H9 (cell line): ENCODE data around the gene NKAIN2. TPM values are rescaled to one million over a fixed set of nuclear protein-coding genes. Genes with fewer than 3 reads are reported as not detected.

ENCODE experiments used
- DNase-seq: peaks from one replicate; pipeline ENCODE4 v3.0.0-alpha.2; 2017
- H2AFZ ChIP-seq: one replicate; pipeline ENCODE4 v1.6.1; 2013; ENCODE audit warnings: mild to moderate bottlenecking, low read length, control low read depth, moderate library complexity
- H2AK5ac ChIP-seq: 2 replicates; pipeline ENCODE4 v1.6.1; 2013; ENCODE audit warnings: low read length, control low read depth, mixed read lengths; ENCODE audit not compliant: insufficient read length
- H2BK120ac ChIP-seq: one replicate; pipeline ENCODE4 v1.6.1; 2013; ENCODE audit warnings: low read depth, mild to moderate bottlenecking, low read length, control low read depth, inconsistent platforms; ENCODE audit not compliant: poor library complexity, severe bottlenecking
- H2BK12ac ChIP-seq: 2 replicates; pipeline ENCODE4 v1.6.1; 2013; ENCODE audit warnings: low read length, control low read depth, mixed read lengths, low read depth; ENCODE audit not compliant: insufficient read length
- H2BK15ac ChIP-seq: 2 replicates; pipeline ENCODE4 v1.6.1; 2013; ENCODE audit warnings: low read depth, low read length, control low read depth
- H2BK20ac ChIP-seq: one replicate; pipeline ENCODE4 v1.6.1; 2013; ENCODE audit warnings: low read depth, mild to moderate bottlenecking, low read length, control low read depth, inconsistent platforms; ENCODE audit not compliant: poor library complexity, severe bottlenecking
- H2BK5ac ChIP-seq: 2 replicates; pipeline ENCODE4 v1.6.1; 2013; ENCODE audit warnings: low read length, control low read depth, mixed read lengths; ENCODE audit not compliant: insufficient read length
- H3K14ac ChIP-seq: 2 replicates; pipeline ENCODE4 v1.6.1; 2013; ENCODE audit warnings: low read length, control low read depth; ENCODE audit not compliant: insufficient read depth
- H3K18ac ChIP-seq: 2 replicates; pipeline ENCODE4 v1.6.1; 2013; ENCODE audit warnings: low read depth, mild to moderate bottlenecking, mixed read lengths, low read length, control low read depth; ENCODE audit not compliant: insufficient read length
- H3K23ac ChIP-seq: 2 replicates; pipeline ENCODE4 v1.6.1; 2013; ENCODE audit warnings: low read length, control low read depth, mixed read lengths, low read depth; ENCODE audit not compliant: insufficient read length
- H3K23me2 ChIP-seq: 2 replicates; pipeline ENCODE4 v1.6.1; 2013; ENCODE audit warnings: low read depth, mild to moderate bottlenecking, mixed read lengths, low read length, control low read depth; ENCODE audit not compliant: insufficient read length, poor library complexity, severe bottlenecking
- H3K27ac ChIP-seq: 2 replicates; pipeline ENCODE4 v1.5.1; 2013; ENCODE audit warnings: low read length, control low read depth, mixed read lengths, low read depth; ENCODE audit not compliant: insufficient read length
- H3K27me3 ChIP-seq: 2 replicates; pipeline ENCODE4 v1.6.1; 2013; ENCODE audit warnings: low read length, control low read depth, inconsistent platforms; ENCODE audit not compliant: insufficient read depth
- H3K4ac ChIP-seq: 2 replicates; pipeline ENCODE4 v1.6.1; 2013; ENCODE audit warnings: low read depth, mild to moderate bottlenecking, control low read depth, inconsistent platforms, low read length, moderate library complexity
- H3K4me1 ChIP-seq: 2 replicates; pipeline ENCODE4 v1.6.1; 2013; ENCODE audit warnings: low read length, control low read depth, inconsistent platforms; ENCODE audit not compliant: insufficient read depth
- H3K4me2 ChIP-seq: 2 replicates; pipeline ENCODE4 v1.6.1; 2013; ENCODE audit warnings: low read length, control low read depth, mixed read lengths; ENCODE audit not compliant: insufficient read length, insufficient read depth
- H3K56ac ChIP-seq: 2 replicates; pipeline ENCODE4 v1.6.1; 2013; ENCODE audit warnings: low read depth, mild to moderate bottlenecking, mixed read lengths, low read length, control low read depth; ENCODE audit not compliant: insufficient read length
- H3K79me1 ChIP-seq: 2 replicates; pipeline ENCODE4 v1.6.1; 2013; ENCODE audit warnings: low read depth, mild to moderate bottlenecking, moderate library complexity, low read length, control low read depth, inconsistent platforms; ENCODE audit not compliant: insufficient read depth, poor library complexity, severe bottlenecking
- H3K79me2 ChIP-seq: 2 replicates; pipeline ENCODE4 v1.6.1; 2013; ENCODE audit warnings: low read length, control low read depth, inconsistent platforms; ENCODE audit not compliant: insufficient read depth
- H3K9ac ChIP-seq: 2 replicates; pipeline ENCODE4 v1.6.1; 2013; ENCODE audit warnings: low read length, control low read depth, mixed read lengths; ENCODE audit not compliant: insufficient read length; ENCODE audit errors: extremely low read depth
- H3K9me3 ChIP-seq: one replicate; pipeline ENCODE4 v1.6.1; 2013; ENCODE audit warnings: low read depth, low read length, inconsistent platforms; ENCODE audit not compliant: control insufficient read depth
- H3T11ph ChIP-seq: one replicate; pipeline ENCODE4 v1.6.1; 2013; ENCODE audit warnings: mild to moderate bottlenecking, low read length, control low read depth, inconsistent platforms
- H4K20me1 ChIP-seq: one replicate; pipeline ENCODE4 v1.6.1; 2013; ENCODE audit not compliant: control insufficient read depth, insufficient read length, insufficient read depth
- H4K5ac ChIP-seq: 2 replicates; pipeline ENCODE4 v1.6.1; 2013; ENCODE audit warnings: low read depth, mild to moderate bottlenecking, mixed read lengths, low read length, control low read depth; ENCODE audit not compliant: insufficient read length
- H4K8ac ChIP-seq: replicated peaks from 2 replicates; pipeline ENCODE4 v1.6.1; 2013; ENCODE audit warnings: low read length, control low read depth, mixed read lengths, low read depth; ENCODE audit not compliant: insufficient read length
- H4K91ac ChIP-seq: 2 replicates; pipeline ENCODE4 v1.6.1; 2013; ENCODE audit warnings: low read depth, mild to moderate bottlenecking, moderate library complexity, mixed read lengths, low read length, control low read depth; ENCODE audit not compliant: insufficient read length
- H3K27ac Mint-ChIP-seq, 3 experiments: 2 replicates in 2 of 3; 3 replicates in 1 of 3; pipeline ENCODE4 v1.8.0; 2020 to 2021; ENCODE audit warnings: mixed read lengths in 3 of 3, mild to moderate bottlenecking in 1 of 3, moderate library complexity in 1 of 3
- H3K27me3 Mint-ChIP-seq: 2 replicates; pipeline ENCODE4 v1.8.0; 2021; ENCODE audit warnings: low read depth, mild to moderate bottlenecking, moderate library complexity, mixed read lengths
- H3K36me3 Mint-ChIP-seq, 3 experiments: 2 replicates in 2 of 3; 3 replicates in 1 of 3; pipeline ENCODE4 v1.8.0; 2020 to 2021; ENCODE audit warnings: low read depth in 3 of 3, mixed read lengths in 3 of 3; ENCODE audit not compliant: insufficient read depth in 1 of 3
- H3K4me1 Mint-ChIP-seq, 2 experiments: 2 replicates each; pipeline ENCODE4 v1.8.0; 2020; ENCODE audit warnings: mixed read lengths in 2 of 2
- H3K4me3 Mint-ChIP-seq, 2 experiments: 2 replicates in 1 of 2; 3 replicates in 1 of 2; pipeline ENCODE4 v1.8.0; 2020 to 2021; ENCODE audit warnings: mild to moderate bottlenecking in 2 of 2, mixed read lengths in 2 of 2, moderate library complexity in 1 of 2
- H3K9me3 Mint-ChIP-seq, 2 experiments: 2 replicates in 1 of 2; 3 replicates in 1 of 2; pipeline ENCODE4 v1.8.0; 2020; ENCODE audit warnings: mild to moderate bottlenecking in 2 of 2, mixed read lengths in 2 of 2, moderate library complexity in 1 of 2
- CTCF ChIP-seq: fragments of 200-600 bp; sonication (generic); conservative IDR thresholded peaks from 3 replicates; pipeline ENCODE4 v1.8.0; 2021; ENCODE audit warnings: antibody characterized with exemption, mild to moderate bottlenecking
- WGBS: extraction: QIAGEN DNeasy Blood & Tissue Kit; methylation state at CpG from one replicate; pipeline ENCODE4 v1.1.7; 2013; ENCODE audit warnings: missing lambda C conversion rate, low lambda C conversion rate, mixed read lengths; ENCODE audit not compliant: insufficient read length; ENCODE audit errors: extremely low coverage; 5-methylcytosine and 5-hydroxymethylcytosine counted together
- total RNA-seq: library from RNA; stranded (reverse); gene quantifications from 2 replicates; pipeline ENCODE4 v1.2.1, GENCODE V29; 2021

The NKAIN2 gene
- total RNA-seq, 1 experiment from 2014 or later, result 0.17 TPM

- H4K20me1 ChIP-seq, result no peaks in the 10 kb centered on the region
- peaks cover 7% of the 10 kb centered on the region; the same call in 1 of the 2 replicates for H3K4me1 ChIP-seq
- no peaks in the 10 kb centered on the region for H3K79me2 ChIP-seq
- no peak overlapping the region for H3K56ac ChIP-seq
- H3K79me1 ChIP-seq, result no peaks in the 10 kb centered on the region
- H3K9ac ChIP-seq, result no peak overlapping the region
- no peaks in the 10 kb centered on the region for H3K9me3 ChIP-seq
- no peak overlapping the region for H3K18ac ChIP-seq
- Mint-ChIP-seq H3K4me1 (peaks cover 8% of the 10 kb centered on the region in 2 experiments), H3K27ac (no peak overlapping the region), H3K4me3 (no peak overlapping the region), H3K9me3 (peaks cover 1 to 3% of the 10 kb centered on the region in 2 experiments; a peak in 1 of 5 replicates), H3K36me3 (peaks cover 3 to 6% (median 3%) of the 10 kb centered on the region in 3 experiments; a peak in 4 of 7 replicates), H3K27me3 (no peaks in the 10 kb centered on the region)
- no peak overlapping the region for H3K23ac ChIP-seq
- H2BK15ac ChIP-seq, result no peak overlapping the region
- H3T11ph ChIP-seq, result no peak overlapping the region
- H2BK12ac ChIP-seq, result no peak overlapping the region
- H3K27ac ChIP-seq, result peak overlapping the region; percentile 32
- H3K14ac ChIP-seq, result no peak overlapping the region
- TF ChIP-seq CTCF, result no peak
- H2AK5ac ChIP-seq, result no peak overlapping the region
- WGBS, result no CpG with 5 or more reads among the region's 5 CpGs
- H2AFZ ChIP-seq, result no peak overlapping the region
- no peak overlapping the region for H2BK5ac ChIP-seq
- no peak overlapping the region for H3K4ac ChIP-seq
- peak; percentile 30 for DNase-seq
- H4K8ac ChIP-seq, result no peak overlapping the region
- no peak overlapping the region for H2BK120ac ChIP-seq
- no peak overlapping the region for H4K5ac ChIP-seq
- H3K27me3 ChIP-seq, result no peaks in the 10 kb centered on the region
- H4K91ac ChIP-seq, result no peak overlapping the region
- no peaks in the 10 kb centered on the region for H3K23me2 ChIP-seq
- peak overlapping the region; percentile 35 for H3K4me2 ChIP-seq
- H2BK20ac ChIP-seq, result no peak overlapping the region
These were observed 857.5 kb downstream of the NKAIN2 start for GRCh38 chr6:124661097-124661661.
